NCI-H1436 treated with DMSO at 0.1 percent for 48 hours (cell line): ENCODE data around the gene ELF3.
A peak's percentile ranks its signal among the peaks of the same experiment; 100 is the strongest.
"Not testable (repeated sequence)": the region's sequence is repeated elsewhere in the genome, so short reads cannot be mapped to it uniquely, and the experiment has no call there.

Experiments
- DNase-seq: peaks from one replicate; lab custom pipeline; 2025; lab: John Stamatoyannopoulos, UW

ELF3 gene

GRCh38 chr1:202034683-202035462 lies 24.5 kb downstream of the ELF3 start:
- DNase-seq, result peak; percentile 84

GRCh38 chr1:202036595-202037387 lies 26.4 kb downstream of the ELF3 start:
- DNase-seq, result no peak

DNA sequence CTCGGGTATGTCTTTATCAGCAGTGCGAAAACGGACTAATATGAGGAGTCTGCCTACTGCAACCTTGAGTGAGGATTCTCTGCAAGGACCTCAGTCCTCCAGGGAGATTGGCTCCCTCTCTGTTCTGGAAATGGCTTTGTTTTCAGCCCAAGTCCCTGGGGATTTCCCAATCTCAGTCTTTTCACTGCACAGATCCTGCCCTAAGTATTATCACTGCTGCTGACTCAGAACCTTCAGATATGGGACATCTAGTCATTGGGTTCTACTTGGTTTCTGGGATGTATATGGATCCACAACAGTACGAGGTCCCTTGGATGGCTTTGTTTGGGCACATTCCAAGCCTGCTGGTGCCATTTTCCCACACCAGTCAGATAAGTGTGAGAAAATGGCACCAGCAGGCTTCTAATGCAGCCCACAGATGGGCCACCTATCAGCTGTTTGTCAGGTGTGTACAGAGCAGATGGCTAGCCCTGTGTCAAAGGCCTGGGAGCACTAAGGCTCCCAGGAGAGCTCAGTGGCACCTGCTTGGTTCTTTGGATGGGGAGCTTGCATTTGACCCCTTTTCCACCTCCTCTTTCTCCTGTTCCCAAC lies 27.4 kb downstream of the ELF3 start:
- DNase-seq, result no peak

GRCh38 chr1:202038688-202039346 lies 28.4 kb downstream of the ELF3 start:
- DNase-seq, result no peak

DNA sequence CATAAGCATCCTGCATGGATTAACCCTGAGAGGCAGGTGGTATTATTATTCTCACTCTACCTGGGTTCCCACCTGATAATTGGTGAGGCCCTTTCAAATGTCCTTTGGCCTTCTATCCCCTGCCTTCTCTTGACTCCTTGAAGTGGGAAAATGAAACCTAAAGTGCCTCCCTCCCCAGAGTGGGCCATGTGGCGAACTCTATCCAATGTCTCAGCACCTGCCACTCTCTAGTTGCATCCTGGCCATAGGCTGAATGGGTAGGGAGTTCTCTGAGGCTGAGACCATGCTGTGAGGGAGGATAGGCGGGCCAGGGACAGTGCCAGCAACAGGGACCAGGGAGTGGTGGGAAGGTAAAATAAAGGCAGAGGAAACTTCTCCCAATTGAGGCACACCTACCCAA lies 35.3 kb downstream of the ELF3 start:
- no peak for DNase-seq

DNA sequence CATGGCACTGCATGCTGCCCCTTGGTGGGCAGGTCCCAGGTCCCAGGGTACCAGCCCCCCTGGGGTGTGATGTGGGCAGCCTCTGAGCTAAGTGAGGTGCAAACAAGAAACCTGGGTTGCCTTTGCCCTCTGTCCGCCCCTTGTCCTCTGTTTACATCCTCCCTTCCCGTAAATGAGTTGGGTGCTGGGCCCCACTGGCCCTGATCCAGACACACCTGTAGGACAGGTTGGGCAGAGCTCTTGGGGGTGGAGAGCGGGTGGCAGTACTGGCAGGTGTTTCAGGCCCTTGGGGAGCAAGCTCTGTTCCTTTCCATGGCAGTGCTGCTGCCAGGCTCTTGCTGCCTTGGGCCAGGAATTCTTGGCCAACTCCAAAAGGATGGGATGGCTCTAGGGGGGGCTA lies 35.8 kb downstream of the ELF3 start:
- DNase-seq, result peak; percentile 60

- no peak for DNase-seq
These were observed 36.6 kb downstream of the ELF3 start for GRCh38 chr1:202046748-202047708.

DNA sequence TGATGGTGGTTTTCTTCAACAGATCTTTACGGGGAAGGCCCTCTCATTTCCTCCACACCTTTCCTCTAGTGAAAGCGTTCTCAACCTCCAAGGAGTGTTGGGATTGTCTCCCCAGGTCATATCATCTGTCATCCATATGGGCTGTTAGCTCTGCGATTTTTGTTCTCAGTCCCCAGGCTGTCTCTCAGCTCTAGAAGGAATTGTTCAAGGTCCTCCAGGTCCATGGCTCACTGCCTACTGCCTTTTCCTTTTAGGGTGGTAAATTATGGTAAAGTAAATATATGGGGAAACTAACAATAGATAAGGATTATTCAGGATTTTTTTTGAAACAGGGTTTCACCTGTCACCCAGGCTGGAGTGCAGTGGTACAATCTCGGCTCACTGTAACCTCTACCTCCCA lies 37.6 kb downstream of the ELF3 start:
- no peak for DNase-seq

DNA sequence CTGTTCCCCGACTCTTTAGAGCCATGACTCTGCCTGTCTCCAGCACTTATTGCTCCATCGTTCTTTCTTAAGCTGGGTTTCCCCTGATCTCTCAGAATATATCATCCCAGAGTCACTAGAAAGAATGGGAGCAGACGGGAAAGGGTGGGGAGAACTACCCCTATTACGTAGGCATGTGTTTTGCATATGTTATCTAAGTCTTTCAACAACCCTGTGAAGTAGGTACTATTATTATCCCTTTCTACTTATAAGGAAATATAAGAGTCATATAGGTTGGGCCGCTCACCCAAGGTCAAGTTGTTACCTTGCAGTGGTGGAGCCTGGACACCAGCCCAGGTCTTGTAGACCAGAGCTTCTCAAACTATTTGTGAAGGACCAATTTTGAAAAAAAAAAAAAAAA lies 38.7 kb downstream of the ELF3 start:
- no peak for DNase-seq

DNA sequence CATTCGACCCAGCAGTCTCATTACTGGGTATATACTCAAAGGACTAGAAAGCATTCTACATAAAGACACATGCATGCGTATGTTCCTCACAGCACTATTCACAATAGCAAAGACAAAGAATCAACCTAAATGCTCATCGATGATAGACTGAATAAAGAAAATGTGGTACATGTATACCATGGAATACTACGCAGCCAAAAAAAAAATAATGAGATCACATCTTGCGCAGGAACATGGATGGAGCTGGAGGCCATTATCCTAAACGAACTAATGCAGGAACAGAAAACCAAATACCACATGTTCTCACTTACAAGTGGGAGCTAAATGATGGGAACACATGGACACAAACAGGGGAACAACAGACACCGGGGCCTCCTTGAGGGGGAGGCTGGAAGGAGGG lies 43.7 kb downstream of the ELF3 start:
- no peak for DNase-seq

GRCh38 chr1:202054673-202055072 lies 44.3 kb downstream of the ELF3 start:
- DNase-seq, result not testable (repeated sequence)

DNA sequence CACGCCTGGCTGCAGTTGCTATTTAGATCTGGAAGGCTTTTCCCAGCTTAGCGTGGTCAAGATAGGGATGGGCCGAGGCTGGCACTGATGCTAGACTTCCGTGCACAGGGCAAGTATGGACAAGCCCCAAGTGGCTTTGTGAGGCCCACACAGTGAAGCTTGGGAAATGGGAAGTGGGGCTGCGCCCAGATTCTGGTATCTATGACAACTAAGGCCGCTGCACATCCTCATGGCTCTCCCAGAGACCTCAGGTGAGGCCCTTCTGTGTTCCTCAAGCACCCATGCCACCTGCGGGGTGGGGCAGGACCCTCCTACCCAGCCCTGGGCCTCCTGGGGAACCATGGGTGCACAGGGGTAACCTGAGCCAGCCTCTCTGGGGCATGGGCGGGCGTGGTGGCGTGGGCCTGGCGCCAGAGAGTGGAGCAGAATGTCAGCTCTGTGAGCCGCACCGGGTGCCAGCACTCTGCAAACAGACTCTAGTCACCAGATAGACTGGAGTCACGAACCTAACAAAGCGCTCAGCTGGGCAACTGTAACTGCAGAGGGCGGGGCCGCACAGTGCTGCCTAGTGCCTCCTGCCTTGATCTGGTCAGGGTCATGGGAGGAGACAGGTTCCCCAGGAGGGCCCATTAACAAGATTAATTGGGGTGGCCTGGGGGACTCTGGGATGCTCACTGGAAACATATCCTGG lies 46.4 kb downstream of the ELF3 start:
- DNase-seq, result peak; percentile 96

- not testable (repeated sequence) for DNase-seq
These were observed 46.9 kb downstream of the ELF3 start for GRCh38 chr1:202057335-202057704.

DNA sequence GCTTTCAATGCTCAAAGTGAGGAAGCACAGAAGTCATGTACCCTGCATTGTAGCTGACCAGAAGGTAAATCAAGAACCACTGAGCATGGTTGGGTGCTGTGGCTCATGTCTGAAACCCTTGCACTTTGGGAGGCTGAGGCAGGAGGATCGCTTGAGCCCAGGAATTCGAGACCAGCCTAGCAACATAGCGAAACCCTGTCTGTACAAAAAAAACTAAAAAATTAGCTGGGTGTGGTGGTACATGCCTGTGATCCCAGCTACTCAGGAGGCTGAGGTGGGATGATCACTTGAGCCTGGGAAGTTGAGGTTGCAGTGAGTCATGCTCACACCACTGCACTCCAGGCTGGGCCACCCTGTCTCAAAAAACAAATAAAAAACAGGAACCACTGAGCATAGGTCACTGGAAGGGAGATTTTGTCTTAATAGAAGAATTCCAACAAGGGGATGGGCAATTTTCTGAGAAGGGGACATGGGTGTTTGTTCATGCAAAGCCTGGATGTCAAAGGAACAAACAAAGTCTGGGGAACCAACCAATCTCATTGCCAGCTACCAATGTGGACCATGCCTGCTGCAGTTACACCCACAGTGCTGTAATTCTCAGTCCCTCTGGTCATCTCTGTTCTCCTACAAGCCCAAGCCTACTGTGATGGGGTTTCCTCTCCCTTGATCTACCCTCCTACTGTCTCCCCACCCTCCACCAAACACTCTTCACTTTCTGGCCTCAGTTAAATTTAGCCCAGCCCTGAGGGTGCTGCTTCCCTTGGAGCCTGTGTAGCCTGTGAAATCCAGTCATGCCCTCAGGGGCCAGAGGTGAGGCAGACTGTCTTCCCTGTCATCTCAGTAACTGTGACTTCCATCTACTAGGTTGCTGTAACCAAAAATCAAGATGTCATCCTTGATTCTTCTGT lies 47.9 kb downstream of the ELF3 start:
- DNase-seq, result no peak

GRCh38 chr1:202061055-202061454 lies 50.7 kb downstream of the ELF3 start:
- DNase-seq, result no peak

- DNase-seq, result not testable (repeated sequence)
These were observed 51.4 kb downstream of the ELF3 start for GRCh38 chr1:202061787-202062186.

DNA sequence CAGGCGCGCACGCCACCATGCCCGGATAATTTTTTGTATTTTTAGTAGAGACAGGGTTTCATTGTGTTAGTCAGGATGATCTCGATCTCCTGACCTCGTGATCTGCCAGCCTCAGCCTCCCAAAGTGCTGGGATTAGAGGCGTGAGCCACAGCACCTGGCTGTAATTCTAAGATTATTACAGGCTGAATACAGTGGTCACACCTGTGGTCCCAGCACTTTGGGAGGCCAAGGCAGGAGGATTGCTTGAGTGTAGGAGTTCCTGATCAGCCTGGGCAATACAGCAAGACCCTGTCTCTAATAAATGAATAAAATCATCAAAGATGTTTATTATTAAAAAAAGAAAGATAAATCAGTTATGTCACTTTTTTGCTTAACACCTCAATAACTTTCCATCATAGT lies 52.2 kb downstream of the ELF3 start:
- DNase-seq, result not testable (repeated sequence)

DNA sequence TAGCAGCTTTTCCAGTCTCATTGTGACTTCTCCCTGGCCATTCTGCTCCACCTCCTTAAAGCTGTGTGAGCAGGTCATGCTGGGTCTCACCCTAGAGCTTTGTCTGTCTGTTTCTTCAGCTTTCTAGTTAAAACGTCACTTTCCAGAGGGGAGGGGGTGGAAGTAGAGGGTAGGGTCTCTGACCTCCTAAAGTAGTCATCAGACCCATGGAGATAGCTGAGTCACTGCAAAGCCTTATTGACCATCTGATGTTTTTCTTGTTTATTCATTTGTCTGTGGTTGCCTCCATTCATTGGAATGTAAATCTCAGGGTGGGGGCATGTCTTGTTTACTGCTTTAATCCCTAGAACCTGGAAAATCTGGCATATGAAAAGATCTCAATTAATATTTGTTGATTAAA lies 52.7 kb downstream of the ELF3 start:
- DNase-seq, result no peak

- DNase-seq, result not testable (repeated sequence)
These were observed 54.5 kb downstream of the ELF3 start for GRCh38 chr1:202064889-202065312.
